H1 (cell line): ENCODE results near the gene CNR1. TPM values are rescaled to one million over a fixed set of nuclear protein-coding genes. Genes with fewer than 3 reads are reported as not detected.

Experiments
- CTCF ChIA-PET: fragments of 300-600 bp; sonication (Branson Sonifier 250); formaldehyde crosslinking; loops from one replicate; lab custom pipeline; 2021; ENCODE audit not compliant: partially characterized antibody; lab: Charles Lee
- POLR2A ChIA-PET: fragments of 300-600 bp; sonication (Branson Sonifier 250); formaldehyde crosslinking; loops from one replicate; lab custom pipeline; 2021; ENCODE audit warnings: inconsistent platforms; ENCODE audit not compliant: partially characterized antibody; lab: Charles Lee
- DNase-seq, 2 experiments: peaks; one replicate each; pipeline versions ENCODE4 v3.0.0 to v3.0.0-alpha.2; 2010 to 2022; ENCODE audit warnings: low spot score in 2 of 2, low read depth in 1 of 2, mixed read lengths in 1 of 2
- FAIRE-seq: peaks from 2 replicates; lab custom pipeline; 2011; peaks lifted over from hg19 to GRCh38; lab: Jason Lieb, UNC
- H2AFZ ChIP-seq: 2 replicates; pipeline ENCODE4 v1.8.1; 2012; ENCODE audit warnings: low read length, inconsistent platforms
- H2AK5ac ChIP-seq: 2 replicates; pipeline ENCODE4 v1.6.1; 2013; ENCODE audit warnings: low read depth, low read length
- H2BK120ac ChIP-seq: replicated peaks from 2 replicates; pipeline ENCODE3; 2013; ENCODE audit warnings: low read depth, low read length, inconsistent platforms
- H2BK12ac ChIP-seq: 2 replicates; pipeline ENCODE4 v1.6.1; 2013; ENCODE audit warnings: low read depth, low read length
- H2BK15ac ChIP-seq: 2 replicates; pipeline ENCODE4 v1.6.1; 2013; ENCODE audit warnings: low read length
- H2BK20ac ChIP-seq: 2 replicates; pipeline ENCODE4 v1.6.1; 2013; ENCODE audit warnings: low read length
- H2BK5ac ChIP-seq: 2 replicates; pipeline ENCODE4 v1.6.1; 2013; ENCODE audit warnings: low read depth, low read length
- H3K14ac ChIP-seq: 2 replicates; pipeline ENCODE4 v1.6.1; 2013; ENCODE audit warnings: inconsistent platforms; ENCODE audit not compliant: insufficient read length
- H3K18ac ChIP-seq: 2 replicates; pipeline ENCODE4 v1.6.1; 2013; ENCODE audit warnings: low read length; ENCODE audit errors: extremely low read depth
- H3K23ac ChIP-seq: 2 replicates; pipeline ENCODE4 v1.6.1; 2013; ENCODE audit warnings: inconsistent platforms; ENCODE audit not compliant: insufficient read length
- H3K23me2 ChIP-seq: 2 replicates; pipeline ENCODE4 v1.6.1; 2013; ENCODE audit warnings: low read depth, low read length
- H3K27ac ChIP-seq: 2 replicates; pipeline ENCODE4 v1.6.1; 2011; ENCODE audit warnings: low read depth, low read length, inconsistent platforms
- H3K27me3 ChIP-seq, 4 experiments: replicated peaks in 1 of 4; 1 replicate in 1 of 4; 2 replicates in 3 of 4; pipeline versions ENCODE4 v1.6.1 to v1.8.1; 2011 to 2013; ENCODE audit warnings: low read length in 3 of 4, mild to moderate bottlenecking in 3 of 4, inconsistent platforms in 2 of 4, mixed read lengths in 2 of 4, moderate library complexity in 1 of 4; ENCODE audit not compliant: control insufficient read depth in 3 of 4, insufficient read depth in 3 of 4; ENCODE audit errors: extremely low read depth in 1 of 4
- H3K36me3 ChIP-seq, 4 experiments: 2 replicates each; pipeline versions ENCODE4 v1.6.1 to v1.8.1; 2011 to 2013; ENCODE audit warnings: mild to moderate bottlenecking in 4 of 4, low read length in 3 of 4, moderate library complexity in 2 of 4, control low read depth in 1 of 4, inconsistent platforms in 1 of 4; ENCODE audit not compliant: insufficient read depth in 4 of 4, control insufficient read depth in 2 of 4
- H3K4ac ChIP-seq: replicated peaks from 2 replicates; pipeline ENCODE3; 2013; ENCODE audit warnings: low read length, low read depth, mixed read lengths, inconsistent platforms; ENCODE audit not compliant: insufficient read length
- H3K4me1 ChIP-seq, 4 experiments: replicated peaks in 1 of 4; 1 replicate in 1 of 4; 2 replicates in 3 of 4; pipeline versions ENCODE4 v1.6.1 to v1.8.1; 2011 to 2013; ENCODE audit warnings: low read length in 3 of 4, inconsistent platforms in 2 of 4, mixed read lengths in 1 of 4; ENCODE audit not compliant: insufficient read depth in 4 of 4, control insufficient read depth in 3 of 4
- H3K4me2 ChIP-seq, 2 experiments: 2 replicates each; pipeline versions ENCODE4 v1.6.1 to v1.8.1; 2011 to 2013; ENCODE audit warnings: low read depth in 2 of 2, low read length in 2 of 2, control low read depth in 1 of 2, inconsistent platforms in 1 of 2, mild to moderate bottlenecking in 1 of 2; ENCODE audit not compliant: insufficient read depth in 1 of 2
- H3K4me3 ChIP-seq, 4 experiments: fragments of 200-600, 300-600 bp in 1 of 4; sonication (generic), shearing (Covaris generic), sonication (Bioruptor Twin) in 1 of 4; 2 replicates each; pipeline versions ENCODE4 v1.5.1 to v1.8.1; 2011 to 2016; ENCODE audit warnings: low read length in 4 of 4, low read depth in 3 of 4, control low read depth in 2 of 4, inconsistent platforms in 2 of 4, mild to moderate bottlenecking in 2 of 4, mixed read lengths in 1 of 4, moderate library complexity in 1 of 4; ENCODE audit not compliant: insufficient read depth in 2 of 4; ENCODE audit errors: extremely low read depth in 1 of 4
- H3K56ac ChIP-seq: replicated peaks from 2 replicates; pipeline ENCODE3; 2013; ENCODE audit warnings: low read depth, mild to moderate bottlenecking, mixed read lengths, low read length, inconsistent platforms; ENCODE audit not compliant: insufficient read length
- H3K79me1 ChIP-seq: 2 replicates; pipeline ENCODE4 v1.6.1; 2013; ENCODE audit warnings: low read depth, low read length, control low read depth
- H3K79me2 ChIP-seq, 2 experiments: 2 replicates each; pipeline versions ENCODE4 v1.6.1 to v1.8.1; 2012 to 2013; ENCODE audit warnings: low read length in 2 of 2, mild to moderate bottlenecking in 2 of 2, inconsistent platforms in 1 of 2; ENCODE audit not compliant: insufficient read depth in 2 of 2, control insufficient read depth in 1 of 2
- H3K9ac ChIP-seq, 4 experiments: replicated peaks in 1 of 4; 1 replicate in 1 of 4; 2 replicates in 3 of 4; pipeline versions ENCODE4 v1.6.1 to v1.8.1; 2011 to 2013; ENCODE audit warnings: low read depth in 3 of 4, low read length in 3 of 4, control low read depth in 2 of 4, mild to moderate bottlenecking in 2 of 4, moderate library complexity in 2 of 4, inconsistent platforms in 1 of 4; ENCODE audit errors: extremely low read depth in 1 of 4
- H3K9me3 ChIP-seq, 2 experiments: 2 replicates each; pipeline versions ENCODE4 v1.6.1 to v1.8.1; 2012 to 2013; ENCODE audit warnings: mild to moderate bottlenecking in 2 of 2, moderate library complexity in 2 of 2, control low read depth in 1 of 2, inconsistent platforms in 1 of 2, low read depth in 1 of 2, low read length in 1 of 2, mixed read lengths in 1 of 2; ENCODE audit not compliant: insufficient read depth in 2 of 2
- H4K20me1 ChIP-seq, 2 experiments: replicated peaks in 1 of 2; 2 replicates each; pipeline versions ENCODE3 to v1.8.1; 2011 to 2013; ENCODE audit warnings: inconsistent platforms in 2 of 2, low read length in 2 of 2, mild to moderate bottlenecking in 1 of 2; ENCODE audit not compliant: insufficient read depth in 2 of 2, control insufficient read depth in 1 of 2
- H4K5ac ChIP-seq: 2 replicates; pipeline ENCODE4 v1.6.1; 2013; ENCODE audit warnings: low read length, low read depth, mixed read lengths, inconsistent platforms; ENCODE audit not compliant: insufficient read length
- H4K8ac ChIP-seq: 2 replicates; pipeline ENCODE4 v1.8.0; 2013; ENCODE audit warnings: mild to moderate bottlenecking, moderate library complexity, low read length, inconsistent platforms; ENCODE audit not compliant: insufficient read depth; ENCODE audit errors: extremely low read depth
- H4K91ac ChIP-seq: replicated peaks from 2 replicates; pipeline ENCODE3; 2013; ENCODE audit warnings: low read length, mixed read lengths, inconsistent platforms; ENCODE audit not compliant: insufficient read length
- CBX8 ChIP-seq: fragments of 300-800, 300-1000 bp; sonication (generic); IDR thresholded peaks from 2 replicates; pipeline ENCODE4 v1.7.1; 2016; ENCODE audit warnings: low read depth, low read length, borderline replicate concordance
- CEBPB ChIP-seq: IDR thresholded peaks from 2 replicates; pipeline ENCODE4 v1.6.1; 2012; ENCODE audit warnings: low read depth, low read length
- EGR1 ChIP-seq: IDR thresholded peaks from 2 replicates; pipeline ENCODE4 v1.6.1; 2011; ENCODE audit warnings: low read depth, low read length, borderline replicate concordance
- EP300 ChIP-seq, 2 experiments: IDR thresholded peaks; 1 replicate in 1 of 2; 2 replicates in 1 of 2; pipeline ENCODE4 v1.6.1; 2011 to 2012; ENCODE audit warnings: low read depth in 2 of 2, low read length in 2 of 2, mild to moderate bottlenecking in 2 of 2, borderline replicate concordance in 1 of 2, inconsistent platforms in 1 of 2, moderate library complexity in 1 of 2
- POLR2AphosphoS5 ChIP-seq: IDR thresholded peaks from 2 replicates; pipeline ENCODE4 v1.6.1; 2011; ENCODE audit warnings: low read depth, low read length
- WGBS, 2 experiments: shearing (Covaris generic) in 1 of 2; methylation state at CpG; one replicate each; pipeline versions ENCODE4 v1.1.6 to v1.1.7; 2013 to 2015; ENCODE audit warnings: low lambda C conversion rate in 2 of 2, mixed read lengths in 2 of 2, inconsistent platforms in 1 of 2, low coverage in 1 of 2, missing lambda C conversion rate in 1 of 2; ENCODE audit not compliant: insufficient replicate concordance in 2 of 2, insufficient coverage in 1 of 2, insufficient read length in 1 of 2; ENCODE audit errors: extremely low coverage in 1 of 2, missing lambda C conversion rate in 1 of 2; 5-methylcytosine and 5-hydroxymethylcytosine counted together
- polyA plus RNA-seq, 7 experiments: library from polyadenylated mRNA; depleted of rRNA in 3 of 7; stranded (reverse) in 5 of 7; unstranded in 2 of 7; fragments of >200 nt in 5 of 7; fragments of 200-250 nt in 2 of 7; gene quantifications; 1 replicate in 5 of 7; 2 replicates in 1 of 7; 4 replicates in 1 of 7; pipeline versions ENCODE4 v1.2.1 to v1.2.3, GENCODE V29; 2011 to 2013; ENCODE audit warnings: missing spikeins in 2 of 7, mixed read lengths in 2 of 7
- total RNA-seq: library from RNA; stranded (reverse); fragmentation: NEBNext Ultra II Directional; extraction: Animal tissue kit (Norgen Biotek cat#: 25700); gene quantifications from 2 replicates; pipeline ENCODE4 v1.2.1, GENCODE V29; 2021

The CNR1 gene
- total and polyA plus RNA-seq, 2 of the 8 experiments (the other 6 are each of a cell fraction or from before 2014, with no cell fraction given) = 0.83 to 3.1 TPM

GRCh38 chr6:88111991-88112390 lies 54.2 kb downstream of the CNR1 start:
- DNase-seq (no peak), FAIRE-seq (no peak)
- POLR2A ChIA-PET = no interaction called here
- Histone ChIP-seq H3K27me3 (no peaks in the 10 kb centered on the region), H2BK20ac (no peak overlapping the region), H3K4ac (no peak overlapping the region), H2BK5ac (no peak overlapping the region), H2BK15ac (no peak overlapping the region), H3K79me1 (no peaks in the 10 kb centered on the region), H2BK12ac (no peak overlapping the region), H3K4me1 (no peaks in the 10 kb centered on the region), H4K5ac (no peak overlapping the region), H3K23ac (no peak overlapping the region), H3K9me3 (no peaks in the 10 kb centered on the region), H3K56ac (no peak overlapping the region), H3K9ac (no peak overlapping the region), H2AFZ (no peak overlapping the region), H3K14ac (no peak overlapping the region), H3K79me2 (no peaks in the 10 kb centered on the region), H4K91ac (no peak overlapping the region), H3K36me3 (no peaks in the 10 kb centered on the region), H3K18ac (no peak overlapping the region), H2AK5ac (no peak overlapping the region), H4K8ac (no peak overlapping the region), H3K27ac (no peak overlapping the region), H4K20me1 (no peaks in the 10 kb centered on the region), H3K23me2 (no peaks in the 10 kb centered on the region), H2BK120ac (no peak overlapping the region), H3K4me2 (no peak overlapping the region), H3K4me3 (no peak overlapping the region)
- WGBS, 2 experiments = 91% methylated on average over 5 of the region's 5 CpGs; no CpG with 5 or more reads in 1 of the 2 experiments
- CTCF ChIA-PET = no interaction called here
- TF ChIP-seq EGR1 (no peak), EP300 (IDR thresholded peaks at IDR 0.05; ENCODE audit: borderline replicate concordance in 1 of 2, low read depth in 2 of 2, low read length in 2 of 2) (no peak), CBX8 (no peak), POLR2AphosphoS5 (no peak), CEBPB (no peak)
